H1 (cell line): ENCODE measurements around the gene ZDHHC20. TPM values are rescaled to one million over a fixed set of nuclear protein-coding genes. Genes with fewer than 3 reads are reported as not detected.

Experiments used
- CTCF ChIA-PET: fragments of 300-600 bp; sonication (Branson Sonifier 250); formaldehyde crosslinking; loops from one replicate; lab custom pipeline; 2021; ENCODE audit not compliant: partially characterized antibody; lab: Charles Lee
- POLR2A ChIA-PET: fragments of 300-600 bp; sonication (Branson Sonifier 250); formaldehyde crosslinking; loops from one replicate; lab custom pipeline; 2021; ENCODE audit warnings: inconsistent platforms; ENCODE audit not compliant: partially characterized antibody; lab: Charles Lee
- DNase-seq, 2 experiments: peaks; one replicate each; pipeline versions ENCODE4 v3.0.0 to v3.0.0-alpha.2; 2010 to 2022; ENCODE audit warnings: low spot score in 2 of 2, low read depth in 1 of 2, mixed read lengths in 1 of 2
- FAIRE-seq: peaks from 2 replicates; lab custom pipeline; 2011; peaks lifted over from hg19 to GRCh38; lab: Jason Lieb, UNC
- H2AFZ ChIP-seq: 2 replicates; pipeline ENCODE4 v1.8.1; 2012; ENCODE audit warnings: low read length, inconsistent platforms
- H2AK5ac ChIP-seq: 2 replicates; pipeline ENCODE4 v1.6.1; 2013; ENCODE audit warnings: low read depth, low read length
- H2BK120ac ChIP-seq: replicated peaks from 2 replicates; pipeline ENCODE3; 2013; ENCODE audit warnings: low read depth, low read length, inconsistent platforms
- H2BK12ac ChIP-seq: 2 replicates; pipeline ENCODE4 v1.6.1; 2013; ENCODE audit warnings: low read depth, low read length
- H2BK15ac ChIP-seq: 2 replicates; pipeline ENCODE4 v1.6.1; 2013; ENCODE audit warnings: low read length
- H2BK20ac ChIP-seq: 2 replicates; pipeline ENCODE4 v1.6.1; 2013; ENCODE audit warnings: low read length
- H2BK5ac ChIP-seq: 2 replicates; pipeline ENCODE4 v1.6.1; 2013; ENCODE audit warnings: low read depth, low read length
- H3K14ac ChIP-seq: 2 replicates; pipeline ENCODE4 v1.6.1; 2013; ENCODE audit warnings: inconsistent platforms; ENCODE audit not compliant: insufficient read length
- H3K18ac ChIP-seq: 2 replicates; pipeline ENCODE4 v1.6.1; 2013; ENCODE audit warnings: low read length; ENCODE audit errors: extremely low read depth
- H3K23ac ChIP-seq: 2 replicates; pipeline ENCODE4 v1.6.1; 2013; ENCODE audit warnings: inconsistent platforms; ENCODE audit not compliant: insufficient read length
- H3K23me2 ChIP-seq: 2 replicates; pipeline ENCODE4 v1.6.1; 2013; ENCODE audit warnings: low read depth, low read length
- H3K27ac ChIP-seq: 2 replicates; pipeline ENCODE4 v1.6.1; 2011; ENCODE audit warnings: low read depth, low read length, inconsistent platforms
- H3K27me3 ChIP-seq, 4 experiments: replicated peaks in 1 of 4; 1 replicate in 1 of 4; 2 replicates in 3 of 4; pipeline versions ENCODE4 v1.6.1 to v1.8.1; 2011 to 2013; ENCODE audit warnings: low read length in 3 of 4, mild to moderate bottlenecking in 3 of 4, inconsistent platforms in 2 of 4, mixed read lengths in 2 of 4, moderate library complexity in 1 of 4; ENCODE audit not compliant: control insufficient read depth in 3 of 4, insufficient read depth in 3 of 4; ENCODE audit errors: extremely low read depth in 1 of 4
- H3K36me3 ChIP-seq, 4 experiments: 2 replicates each; pipeline versions ENCODE4 v1.6.1 to v1.8.1; 2011 to 2013; ENCODE audit warnings: mild to moderate bottlenecking in 4 of 4, low read length in 3 of 4, moderate library complexity in 2 of 4, control low read depth in 1 of 4, inconsistent platforms in 1 of 4; ENCODE audit not compliant: insufficient read depth in 4 of 4, control insufficient read depth in 2 of 4
- H3K4ac ChIP-seq: replicated peaks from 2 replicates; pipeline ENCODE3; 2013; ENCODE audit warnings: low read length, low read depth, mixed read lengths, inconsistent platforms; ENCODE audit not compliant: insufficient read length
- H3K4me1 ChIP-seq, 4 experiments: replicated peaks in 1 of 4; 1 replicate in 1 of 4; 2 replicates in 3 of 4; pipeline versions ENCODE4 v1.6.1 to v1.8.1; 2011 to 2013; ENCODE audit warnings: low read length in 3 of 4, inconsistent platforms in 2 of 4, mixed read lengths in 1 of 4; ENCODE audit not compliant: insufficient read depth in 4 of 4, control insufficient read depth in 3 of 4
- H3K4me2 ChIP-seq, 2 experiments: 2 replicates each; pipeline versions ENCODE4 v1.6.1 to v1.8.1; 2011 to 2013; ENCODE audit warnings: low read depth in 2 of 2, low read length in 2 of 2, control low read depth in 1 of 2, inconsistent platforms in 1 of 2, mild to moderate bottlenecking in 1 of 2; ENCODE audit not compliant: insufficient read depth in 1 of 2
- H3K4me3 ChIP-seq, 4 experiments: fragments of 200-600, 300-600 bp in 1 of 4; sonication (generic), shearing (Covaris generic), sonication (Bioruptor Twin) in 1 of 4; 2 replicates each; pipeline versions ENCODE4 v1.5.1 to v1.8.1; 2011 to 2016; ENCODE audit warnings: low read length in 4 of 4, low read depth in 3 of 4, control low read depth in 2 of 4, inconsistent platforms in 2 of 4, mild to moderate bottlenecking in 2 of 4, mixed read lengths in 1 of 4, moderate library complexity in 1 of 4; ENCODE audit not compliant: insufficient read depth in 2 of 4; ENCODE audit errors: extremely low read depth in 1 of 4
- H3K56ac ChIP-seq: replicated peaks from 2 replicates; pipeline ENCODE3; 2013; ENCODE audit warnings: low read depth, mild to moderate bottlenecking, mixed read lengths, low read length, inconsistent platforms; ENCODE audit not compliant: insufficient read length
- H3K79me1 ChIP-seq: 2 replicates; pipeline ENCODE4 v1.6.1; 2013; ENCODE audit warnings: low read depth, low read length, control low read depth
- H3K79me2 ChIP-seq, 2 experiments: 2 replicates each; pipeline versions ENCODE4 v1.6.1 to v1.8.1; 2012 to 2013; ENCODE audit warnings: low read length in 2 of 2, mild to moderate bottlenecking in 2 of 2, inconsistent platforms in 1 of 2; ENCODE audit not compliant: insufficient read depth in 2 of 2, control insufficient read depth in 1 of 2
- H3K9ac ChIP-seq, 4 experiments: replicated peaks in 1 of 4; 1 replicate in 1 of 4; 2 replicates in 3 of 4; pipeline versions ENCODE4 v1.6.1 to v1.8.1; 2011 to 2013; ENCODE audit warnings: low read depth in 3 of 4, low read length in 3 of 4, control low read depth in 2 of 4, mild to moderate bottlenecking in 2 of 4, moderate library complexity in 2 of 4, inconsistent platforms in 1 of 4; ENCODE audit errors: extremely low read depth in 1 of 4
- H3K9me3 ChIP-seq, 2 experiments: 2 replicates each; pipeline versions ENCODE4 v1.6.1 to v1.8.1; 2012 to 2013; ENCODE audit warnings: mild to moderate bottlenecking in 2 of 2, moderate library complexity in 2 of 2, control low read depth in 1 of 2, inconsistent platforms in 1 of 2, low read depth in 1 of 2, low read length in 1 of 2, mixed read lengths in 1 of 2; ENCODE audit not compliant: insufficient read depth in 2 of 2
- H4K20me1 ChIP-seq, 2 experiments: replicated peaks in 1 of 2; 2 replicates each; pipeline versions ENCODE3 to v1.8.1; 2011 to 2013; ENCODE audit warnings: inconsistent platforms in 2 of 2, low read length in 2 of 2, mild to moderate bottlenecking in 1 of 2; ENCODE audit not compliant: insufficient read depth in 2 of 2, control insufficient read depth in 1 of 2
- H4K5ac ChIP-seq: 2 replicates; pipeline ENCODE4 v1.6.1; 2013; ENCODE audit warnings: low read length, low read depth, mixed read lengths, inconsistent platforms; ENCODE audit not compliant: insufficient read length
- H4K8ac ChIP-seq: 2 replicates; pipeline ENCODE4 v1.8.0; 2013; ENCODE audit warnings: mild to moderate bottlenecking, moderate library complexity, low read length, inconsistent platforms; ENCODE audit not compliant: insufficient read depth; ENCODE audit errors: extremely low read depth
- H4K91ac ChIP-seq: replicated peaks from 2 replicates; pipeline ENCODE3; 2013; ENCODE audit warnings: low read length, mixed read lengths, inconsistent platforms; ENCODE audit not compliant: insufficient read length
- KDM4A ChIP-seq: IDR thresholded peaks from one replicate; pipeline ENCODE4 v1.7.1; 2012; ENCODE audit warnings: low read depth, mild to moderate bottlenecking, moderate library complexity, low read length, inconsistent platforms; ENCODE audit not compliant: severe bottlenecking
- MAFK ChIP-seq: IDR thresholded peaks from 2 replicates; pipeline ENCODE4 v1.6.1; 2012; ENCODE audit warnings: low read depth, mild to moderate bottlenecking, improper control_type of control experiment, low read length
- NANOG ChIP-seq: IDR thresholded peaks from 2 replicates; pipeline ENCODE4 v1.6.1; 2011; ENCODE audit warnings: low read length, low read depth, mild to moderate bottlenecking, inconsistent platforms; ENCODE audit not compliant: insufficient read depth, poor library complexity, severe bottlenecking
- RAD21 ChIP-seq, 2 experiments: IDR thresholded peaks in 1 of 2; conservative IDR thresholded peaks in 1 of 2; 2 replicates each; pipeline ENCODE4 v1.6.1; 2011; ENCODE audit warnings: low read depth in 2 of 2, low read length in 2 of 2, improper control_type of control experiment in 1 of 2, inconsistent platforms in 1 of 2, mild to moderate bottlenecking in 1 of 2, moderate library complexity in 1 of 2
- TAF1 ChIP-seq: IDR thresholded peaks from 2 replicates; pipeline ENCODE4 v1.6.1; 2011; ENCODE audit warnings: mild to moderate bottlenecking, low read depth, low read length
- WGBS, 2 experiments: shearing (Covaris generic) in 1 of 2; methylation state at CpG; one replicate each; pipeline versions ENCODE4 v1.1.6 to v1.1.7; 2013 to 2015; ENCODE audit warnings: low lambda C conversion rate in 2 of 2, mixed read lengths in 2 of 2, inconsistent platforms in 1 of 2, low coverage in 1 of 2, missing lambda C conversion rate in 1 of 2; ENCODE audit not compliant: insufficient replicate concordance in 2 of 2, insufficient coverage in 1 of 2, insufficient read length in 1 of 2; ENCODE audit errors: extremely low coverage in 1 of 2, missing lambda C conversion rate in 1 of 2; 5-methylcytosine and 5-hydroxymethylcytosine counted together
- polyA plus RNA-seq, 7 experiments: library from polyadenylated mRNA; depleted of rRNA in 3 of 7; stranded (reverse) in 5 of 7; unstranded in 2 of 7; fragments of >200 nt in 5 of 7; fragments of 200-250 nt in 2 of 7; gene quantifications; 1 replicate in 5 of 7; 2 replicates in 1 of 7; 4 replicates in 1 of 7; pipeline versions ENCODE4 v1.2.1 to v1.2.3, GENCODE V29; 2011 to 2013; ENCODE audit warnings: missing spikeins in 2 of 7, mixed read lengths in 2 of 7
- total RNA-seq: library from RNA; stranded (reverse); fragmentation: NEBNext Ultra II Directional; extraction: Animal tissue kit (Norgen Biotek cat#: 25700); gene quantifications from 2 replicates; pipeline ENCODE4 v1.2.1, GENCODE V29; 2021

ZDHHC20 gene
- total and polyA plus RNA-seq, 2 of the 8 experiments (the other 6 are each of a cell fraction or from before 2014, with no cell fraction given): 16.4 to 89.0 TPM

DNA sequence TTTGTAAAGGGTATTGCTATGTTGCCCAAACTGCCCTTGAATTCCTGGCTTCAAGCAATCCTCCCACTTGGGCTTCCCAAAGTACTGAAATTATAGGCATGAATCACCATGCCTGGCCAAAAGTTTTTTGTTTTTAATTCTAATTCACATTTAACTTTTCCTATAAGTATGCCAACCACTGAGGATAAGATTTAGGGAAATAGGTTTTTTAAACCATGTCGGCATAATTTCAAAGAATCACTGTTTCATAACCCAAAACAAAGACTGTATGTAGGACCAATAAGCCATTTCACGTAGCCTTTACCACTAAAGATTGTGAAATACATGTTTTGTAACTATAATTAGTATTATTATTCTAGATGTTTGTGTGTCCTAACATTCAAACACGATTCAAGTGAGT, 8.2 kb downstream of the ZDHHC20 start:
- H3K9ac ChIP-seq: no peak overlapping the region
- H2BK20ac ChIP-seq: no peak overlapping the region
- no peak overlapping the region for H4K91ac ChIP-seq
- H4K20me1 ChIP-seq: no peaks in the 10 kb centered on the region
- H3K23ac ChIP-seq: no peak overlapping the region
- peaks cover 8 to 79% of the 10 kb centered on the region in 2 experiments for H3K79me2 ChIP-seq
- H3K18ac ChIP-seq: no peak overlapping the region
- no peak overlapping the region for H3K27ac ChIP-seq
- H2BK15ac ChIP-seq: no peak overlapping the region
- no peak overlapping the region for H2BK12ac ChIP-seq
- DNase-seq (no peak), FAIRE-seq (no peak)
- H3K27me3 ChIP-seq: no peaks in the 10 kb centered on the region
- H3K4me1 ChIP-seq: no peaks in the 10 kb centered on the region
- H3K36me3 ChIP-seq: peaks cover 0 to 6% (median 1%) of the 10 kb centered on the region in 4 experiments; a peak in 1 of 8 replicates
- no peaks in the 10 kb centered on the region for H3K23me2 ChIP-seq
- no peak overlapping the region for H3K4me3 ChIP-seq
- ChIA-PET POLR2A (no interaction called here), CTCF (interaction anchor here (0.7 kb wide), 1 partner anchor 33 kb away, joined by 3 read pairs; no protein-coding TSS in a partner anchor)
- peaks cover 5% of the 10 kb centered on the region in 2 experiments; a peak in 3 of 4 replicates for H3K9me3 ChIP-seq
- H3K56ac ChIP-seq: no peak overlapping the region
- no peak overlapping the region for H4K8ac ChIP-seq
- no peak overlapping the region for H3K4me2 ChIP-seq
- no peak overlapping the region for H2AFZ ChIP-seq
- no peak overlapping the region for H2AK5ac ChIP-seq
- 90% methylated on average over 3 of the region's 3 CpGs; no CpG with 5 or more reads in 1 of the 2 experiments for WGBS, 2 experiments
- H4K5ac ChIP-seq: no peak overlapping the region
- no peak overlapping the region for H3K4ac ChIP-seq
- no peak overlapping the region for H2BK120ac ChIP-seq
- no peak overlapping the region for H3K14ac ChIP-seq
- peaks cover 3% of the 10 kb centered on the region for H3K79me1 ChIP-seq
- H2BK5ac ChIP-seq: no peak overlapping the region
- TF ChIP-seq TAF1: no peak
- no peak for TF ChIP-seq MAFK
- TF ChIP-seq NANOG: no peak
- TF ChIP-seq KDM4A: no peak
- TF ChIP-seq RAD21 (IDR thresholded peaks at IDR 0.05 in 1 of 2, conservative IDR thresholded peaks at IDR 0.05 in 1 of 2; ENCODE audit: low read depth in 2 of 2, low read length in 2 of 2): no peak
